Nephron progenitor cell (in vitro differentiated cells): ENCODE data around the gene CSNK1D.

Experiments used
- DNase-seq: peaks from one replicate; pipeline ENCODE4 v3.0.0; 2021
- H3K27ac Mint-ChIP-seq: 2 replicates; pipeline ENCODE4 v1.8.0; 2021; ENCODE audit warnings: mild to moderate bottlenecking, moderate library complexity, mixed read lengths
- H3K27me3 Mint-ChIP-seq: 2 replicates; pipeline ENCODE4 v1.8.0; 2021; ENCODE audit warnings: mild to moderate bottlenecking, low read depth, mixed read lengths; ENCODE audit not compliant: poor library complexity
- H3K36me3 Mint-ChIP-seq: 2 replicates; pipeline ENCODE4 v1.8.0; 2021; ENCODE audit warnings: low read depth, mixed read lengths
- H3K4me1 Mint-ChIP-seq: 2 replicates; pipeline ENCODE4 v1.8.0; 2021; ENCODE audit warnings: mixed read lengths
- H3K4me3 Mint-ChIP-seq: 2 replicates; pipeline ENCODE4 v1.8.0; 2021; ENCODE audit warnings: mild to moderate bottlenecking, moderate library complexity, mixed read lengths
- H3K9me3 Mint-ChIP-seq: 2 replicates; pipeline ENCODE4 v1.8.0; 2021; ENCODE audit warnings: mild to moderate bottlenecking, moderate library complexity, mixed read lengths
- CTCF ChIP-seq: fragments of 200-600 bp; sonication (generic); IDR thresholded peaks from 2 replicates; pipeline ENCODE4 v1.5.0; 2021; ENCODE audit warnings: antibody characterized with exemption

The CSNK1D gene

GRCh38 chr17:82246365-82247181, 26.9 kb downstream of the CSNK1D start:
- Mint-ChIP-seq H3K4me1 (peaks cover 36% of the 10 kb centered on the region), H3K27ac (peak overlapping the region; percentile 85), H3K9me3 (no peaks in the 10 kb centered on the region), H3K27me3 (no peaks in the 10 kb centered on the region), H3K4me3 (no peak overlapping the region), H3K36me3 (peaks cover 67% of the 10 kb centered on the region)
- no peak for DNase-seq
- TF ChIP-seq CTCF = no peak

GRCh38 chr17:82246040-82246364, 27.5 kb downstream of the CSNK1D start:
- H3K27ac Mint-ChIP-seq = no peak overlapping the region
- H3K27me3 Mint-ChIP-seq = no peaks in the 10 kb centered on the region
- no peak overlapping the region for H3K4me3 Mint-ChIP-seq
- DNase-seq = no peak
- H3K9me3 Mint-ChIP-seq = no peaks in the 10 kb centered on the region
- H3K4me1 Mint-ChIP-seq = peaks cover 42% of the 10 kb centered on the region
- peaks cover 61% of the 10 kb centered on the region for H3K36me3 Mint-ChIP-seq
- no peak for TF ChIP-seq CTCF

DNA sequence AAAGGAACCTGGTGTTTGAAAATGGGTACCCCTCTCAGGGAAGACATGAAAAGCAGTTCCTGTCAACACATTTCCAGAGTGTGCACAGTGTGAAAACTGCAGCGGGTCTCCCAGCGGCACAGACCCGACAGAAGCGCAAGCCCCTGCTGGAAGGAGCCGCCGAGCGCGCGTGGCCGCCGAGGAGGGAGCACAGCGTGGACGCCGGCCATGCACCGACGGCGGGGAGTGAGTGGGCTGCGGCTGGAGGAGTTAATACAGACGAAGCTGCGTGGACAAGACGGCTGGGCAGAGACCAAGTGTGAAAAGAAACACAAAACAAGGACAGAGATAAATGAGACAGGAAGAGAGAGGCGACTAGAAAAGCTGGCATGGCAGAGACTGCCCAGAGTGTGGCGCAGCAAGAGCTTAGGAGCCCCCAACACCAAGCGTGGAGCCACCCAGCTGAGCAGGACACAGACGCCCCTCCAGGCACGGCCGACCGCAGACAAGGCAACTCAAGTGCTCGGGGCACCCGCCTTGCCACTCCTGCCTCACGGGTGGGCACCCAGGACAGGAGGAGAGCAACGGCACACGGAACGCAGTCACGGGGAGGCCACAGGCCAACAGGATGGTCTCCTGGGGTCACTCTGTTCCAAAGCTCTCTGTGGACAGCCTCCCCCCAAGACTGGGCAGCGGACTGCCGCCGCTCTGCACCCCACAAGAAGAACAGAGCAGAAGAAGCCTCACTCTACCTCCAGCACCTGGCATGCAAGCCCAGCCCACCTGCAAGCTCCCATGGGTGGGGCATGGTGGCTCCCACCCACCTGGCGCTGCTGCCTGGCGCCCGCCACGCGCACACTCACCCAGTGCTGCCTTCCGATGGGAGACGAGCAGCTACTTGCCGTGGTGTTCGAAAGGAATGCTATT, 28.1 kb downstream of the CSNK1D start:
- H3K27ac Mint-ChIP-seq = peak overlapping the region; percentile 93
- no peaks in the 10 kb centered on the region for H3K9me3 Mint-ChIP-seq
- peaks cover 48% of the 10 kb centered on the region for H3K4me1 Mint-ChIP-seq
- no peak overlapping the region for H3K4me3 Mint-ChIP-seq
- peaks cover 56% of the 10 kb centered on the region for H3K36me3 Mint-ChIP-seq
- DNase-seq = no peak
- TF ChIP-seq CTCF = no peak
- no peaks in the 10 kb centered on the region for H3K27me3 Mint-ChIP-seq

- Mint-ChIP-seq H3K27ac (peak overlapping the region; percentile 93), H3K36me3 (peaks cover 56% of the 10 kb centered on the region), H3K9me3 (no peaks in the 10 kb centered on the region), H3K4me1 (peaks cover 53% of the 10 kb centered on the region), H3K4me3 (peak overlapping the region; percentile 57), H3K27me3 (no peaks in the 10 kb centered on the region)
- no peak for DNase-seq
- TF ChIP-seq CTCF = peak; percentile 49
Observed at GRCh38 chr17:82244413-82245133, 28.9 kb downstream of the CSNK1D start.

GRCh38 chr17:82243648-82244412, 29.7 kb downstream of the CSNK1D start:
- no peak for DNase-seq
- H3K9me3 Mint-ChIP-seq = no peaks in the 10 kb centered on the region
- TF ChIP-seq CTCF = no peak
- H3K4me1 Mint-ChIP-seq = peaks cover 55% of the 10 kb centered on the region
- no peaks in the 10 kb centered on the region for H3K27me3 Mint-ChIP-seq
- H3K36me3 Mint-ChIP-seq = peaks cover 54% of the 10 kb centered on the region
- H3K27ac Mint-ChIP-seq = peak overlapping the region; percentile 93
- H3K4me3 Mint-ChIP-seq = peak overlapping the region; percentile 57
